ENCODE data around the gene PPP1R12C. TPM values are rescaled to one million over a fixed set of nuclear protein-coding genes. Genes with fewer than 3 reads are reported as not detected.

Gene PPP1R12C
- total RNA-seq, 1 experiment from 2014 or later: 79.9 TPM

DNA sequence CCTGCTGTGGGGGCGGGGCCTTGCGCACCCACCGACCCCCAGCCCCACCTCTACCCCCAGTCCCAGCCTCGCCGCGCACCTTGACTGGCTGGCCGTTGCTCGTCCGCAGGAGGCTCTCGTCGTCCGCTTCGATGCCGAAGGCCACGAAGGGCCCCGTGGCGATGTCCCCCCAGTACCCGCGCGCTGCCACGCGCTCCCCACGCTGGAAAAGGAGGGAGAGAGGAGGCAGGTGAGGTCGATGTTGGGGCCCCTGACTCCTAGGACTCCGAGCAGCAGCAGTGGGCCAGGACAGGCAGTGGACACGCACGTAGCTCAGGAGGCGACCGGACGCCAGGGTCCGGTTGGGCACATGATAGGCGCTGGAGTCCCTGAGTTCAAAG lies 43.5 kb upstream of the PPP1R12C start:
- no peak overlapping the region for H2BK120ac ChIP-seq (ENCODE audit: low read depth, low read length, poor library complexity, severe bottlenecking)
- no peak overlapping the region for H4K91ac ChIP-seq (ENCODE audit: insufficient read length, low read depth, low read length)
- H3K4me1 ChIP-seq (ENCODE audit: insufficient read depth, low read length): no peaks in the 10 kb centered on the region; the same call in 1 of the 2 replicates
- no peak overlapping the region for H2BK15ac ChIP-seq (ENCODE audit: low read depth, low read length)
- H3K9me3 ChIP-seq (ENCODE audit: control insufficient read depth, low read depth, low read length): no peaks in the 10 kb centered on the region
- H4K8ac ChIP-seq (replicated peaks; ENCODE audit: insufficient read length, low read depth, low read length): no peak overlapping the region
- H2BK12ac ChIP-seq (ENCODE audit: insufficient read length, low read depth, low read length): no peak overlapping the region
- H3K23ac ChIP-seq (ENCODE audit: insufficient read length, low read depth, low read length): no peak overlapping the region
- no peaks in the 10 kb centered on the region for H3K79me1 ChIP-seq (ENCODE audit: insufficient read depth, low read depth, low read length, poor library complexity, severe bottlenecking)
- H3K4me2 ChIP-seq (ENCODE audit: insufficient read depth, insufficient read length, low read length): peak overlapping the region; percentile 80
- no peak overlapping the region for H4K5ac ChIP-seq (ENCODE audit: insufficient read length, low read depth, low read length)
- H3K27ac ChIP-seq (ENCODE audit: insufficient read length, low read depth, low read length): no peak overlapping the region
- H3K23me2 ChIP-seq (ENCODE audit: insufficient read length, low read depth, low read length, poor library complexity, severe bottlenecking): peaks cover 11% of the 10 kb centered on the region
- no peak overlapping the region for H3K56ac ChIP-seq (ENCODE audit: insufficient read length, low read depth, low read length)
- Mint-ChIP-seq H3K4me3 (peak overlapping the region; percentile 51 to 82), H3K4me1 (peaks cover 18 to 31% of the 10 kb centered on the region in 2 experiments), H3K27me3 (ENCODE audit: low read depth) (peaks cover 25% of the 10 kb centered on the region), H3K9me3 (peaks cover 0 to 2% of the 10 kb centered on the region in 2 experiments; a peak in 1 of 5 replicates), H3K27ac (no peak overlapping the region), H3K36me3 (ENCODE audit: insufficient read depth in 1 of 3, low read depth in 3 of 3) (no peaks in the 10 kb centered on the region; a peak in 2 of 7 replicates)
- H3K4ac ChIP-seq (ENCODE audit: low read depth, low read length): no peak overlapping the region
- no CpG with 5 or more reads among the region's 32 CpGs for WGBS (ENCODE audit: extremely low coverage, insufficient read length, low lambda C conversion rate)
- TF ChIP-seq, protein P1, sequence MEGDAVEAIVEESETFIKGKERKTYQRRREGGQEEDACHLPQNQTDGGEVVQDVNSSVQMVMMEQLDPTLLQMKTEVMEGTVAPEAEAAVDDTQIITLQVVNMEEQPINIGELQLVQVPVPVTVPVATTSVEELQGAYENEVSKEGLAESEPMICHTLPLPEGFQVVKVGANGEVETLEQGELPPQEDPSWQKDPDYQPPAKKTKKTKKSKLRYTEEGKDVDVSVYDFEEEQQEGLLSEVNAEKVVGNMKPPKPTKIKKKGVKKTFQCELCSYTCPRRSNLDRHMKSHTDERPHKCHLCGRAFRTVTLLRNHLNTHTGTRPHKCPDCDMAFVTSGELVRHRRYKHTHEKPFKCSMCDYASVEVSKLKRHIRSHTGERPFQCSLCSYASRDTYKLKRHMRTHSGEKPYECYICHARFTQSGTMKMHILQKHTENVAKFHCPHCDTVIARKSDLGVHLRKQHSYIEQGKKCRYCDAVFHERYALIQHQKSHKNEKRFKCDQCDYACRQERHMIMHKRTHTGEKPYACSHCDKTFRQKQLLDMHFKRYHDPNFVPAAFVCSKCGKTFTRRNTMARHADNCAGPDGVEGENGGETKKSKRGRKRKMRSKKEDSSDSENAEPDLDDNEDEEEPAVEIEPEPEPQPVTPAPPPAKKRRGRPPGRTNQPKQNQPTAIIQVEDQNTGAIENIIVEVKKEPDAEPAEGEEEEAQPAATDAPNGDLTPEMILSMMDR (conservative IDR thresholded peaks at IDR 0.05): no peak
- no peak for DNase-seq
- no peaks in the 10 kb centered on the region for H4K20me1 ChIP-seq (ENCODE audit: control insufficient read depth, insufficient read depth, insufficient read length)
- H2BK5ac ChIP-seq (ENCODE audit: insufficient read length, low read length): no peak overlapping the region
- no peak overlapping the region for H3K9ac ChIP-seq (ENCODE audit: extremely low read depth, insufficient read length, low read length)
- H3T11ph ChIP-seq (ENCODE audit: low read length): no peak overlapping the region
- H2BK20ac ChIP-seq (ENCODE audit: low read depth, low read length, poor library complexity, severe bottlenecking): no peak overlapping the region
- no peaks in the 10 kb centered on the region for H3K79me2 ChIP-seq (ENCODE audit: insufficient read depth, low read length)
- H2AFZ ChIP-seq (ENCODE audit: low read length): no peak overlapping the region
- H3K27me3 ChIP-seq (ENCODE audit: insufficient read depth, low read length): no peaks in the 10 kb centered on the region; the same call in 1 of the 2 replicates
- H2AK5ac ChIP-seq (ENCODE audit: insufficient read length, low read length): no peak overlapping the region
- H3K18ac ChIP-seq (ENCODE audit: insufficient read length, low read depth, low read length): no peak overlapping the region
- no peak overlapping the region for H3K14ac ChIP-seq (ENCODE audit: insufficient read depth, low read length)

Data from H9 (cell line).